B cell (primary cell): ENCODE data around the gene GRM2.

ENCODE experiments used
- EZH2 ChIP-seq: IDR thresholded peaks from 2 replicates; pipeline ENCODE4 v1.6.1; 2012; ENCODE audit warnings: borderline replicate concordance, low read depth, mild to moderate bottlenecking, moderate library complexity, low read length; ENCODE audit not compliant: insufficient read depth, poor library complexity, severe bottlenecking
- TF ChIP-seq, protein P1 (sequence below): fragments of 200-600 bp; IDR thresholded peaks from one replicate; pipeline ENCODE4 v1.8.0; 2022; ENCODE audit warnings: antibody characterized with exemption, mild to moderate bottlenecking

DNA sequence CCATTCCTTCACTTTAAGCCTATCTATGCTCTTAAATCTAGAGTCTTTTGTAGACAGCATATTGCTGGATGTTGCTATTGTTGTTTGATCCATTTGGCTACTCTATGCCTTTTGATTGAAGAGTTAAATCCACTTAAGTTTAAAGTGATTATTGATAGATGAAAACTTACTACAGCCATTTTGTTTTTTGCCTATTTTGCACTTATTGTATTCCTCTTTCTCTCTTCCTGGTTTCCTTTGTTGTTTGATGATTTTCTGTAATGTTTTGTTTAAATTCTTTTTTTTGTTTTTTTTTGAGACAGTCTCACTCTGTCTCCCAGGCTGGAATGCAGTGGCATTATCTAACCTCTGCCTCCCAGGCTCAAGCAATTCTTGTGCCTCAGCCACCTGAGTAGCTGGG, 52.3 kb downstream of the GRM2 start:
- TF ChIP-seq, protein P1, sequence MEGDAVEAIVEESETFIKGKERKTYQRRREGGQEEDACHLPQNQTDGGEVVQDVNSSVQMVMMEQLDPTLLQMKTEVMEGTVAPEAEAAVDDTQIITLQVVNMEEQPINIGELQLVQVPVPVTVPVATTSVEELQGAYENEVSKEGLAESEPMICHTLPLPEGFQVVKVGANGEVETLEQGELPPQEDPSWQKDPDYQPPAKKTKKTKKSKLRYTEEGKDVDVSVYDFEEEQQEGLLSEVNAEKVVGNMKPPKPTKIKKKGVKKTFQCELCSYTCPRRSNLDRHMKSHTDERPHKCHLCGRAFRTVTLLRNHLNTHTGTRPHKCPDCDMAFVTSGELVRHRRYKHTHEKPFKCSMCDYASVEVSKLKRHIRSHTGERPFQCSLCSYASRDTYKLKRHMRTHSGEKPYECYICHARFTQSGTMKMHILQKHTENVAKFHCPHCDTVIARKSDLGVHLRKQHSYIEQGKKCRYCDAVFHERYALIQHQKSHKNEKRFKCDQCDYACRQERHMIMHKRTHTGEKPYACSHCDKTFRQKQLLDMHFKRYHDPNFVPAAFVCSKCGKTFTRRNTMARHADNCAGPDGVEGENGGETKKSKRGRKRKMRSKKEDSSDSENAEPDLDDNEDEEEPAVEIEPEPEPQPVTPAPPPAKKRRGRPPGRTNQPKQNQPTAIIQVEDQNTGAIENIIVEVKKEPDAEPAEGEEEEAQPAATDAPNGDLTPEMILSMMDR = no peak
- no peak for TF ChIP-seq EZH2
